CD4-positive, alpha-beta T cell treated with Interleukin-17A for 1 hour (primary cell): ENCODE measurements around the gene NUP210L.

Experiments used
- DNase-seq: peaks from one replicate; pipeline ENCODE4 v3.0.0-alpha.2; 2020

The NUP210L gene

DNA sequence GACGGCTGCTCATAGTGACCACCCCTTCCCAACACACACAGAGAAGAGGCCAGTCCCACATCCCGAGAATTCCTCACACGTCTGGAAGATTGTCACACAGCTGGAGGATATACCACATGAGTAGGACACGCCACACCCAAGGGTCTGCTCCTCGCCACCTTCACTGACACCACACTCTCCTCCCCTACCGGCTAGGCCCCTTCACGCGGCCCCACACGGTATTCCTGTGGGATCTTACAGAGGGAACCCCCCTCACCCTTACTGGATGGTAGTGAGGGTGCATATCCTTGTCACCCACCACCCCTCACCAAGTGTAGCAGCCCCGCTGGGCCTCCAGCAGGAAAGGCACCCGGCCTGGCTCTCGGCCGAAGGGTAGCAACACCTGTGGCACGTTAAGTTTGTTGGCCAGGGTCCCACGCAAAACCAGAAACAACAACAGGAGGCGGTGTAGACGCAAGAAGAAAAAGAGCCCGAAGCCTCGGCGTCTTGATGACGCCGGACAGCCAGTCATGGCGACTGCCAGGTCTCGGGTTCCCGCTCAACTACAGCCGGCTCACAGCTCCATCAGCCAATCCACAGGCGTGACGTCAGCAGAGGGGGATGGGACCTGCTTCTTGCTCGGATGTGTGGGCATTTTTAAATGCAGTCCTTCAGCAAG, at the start of gene NUP210L:
Gene NUP210L, minus strand, starts transcription at position 540 of the 658 bp plus-strand sequence.
- DNase-seq, result no peak

- DNase-seq, result no peak
These were observed 44.6 kb upstream of the NUP210L start for GRCh38 chr1:154199563-154199879.

DNA sequence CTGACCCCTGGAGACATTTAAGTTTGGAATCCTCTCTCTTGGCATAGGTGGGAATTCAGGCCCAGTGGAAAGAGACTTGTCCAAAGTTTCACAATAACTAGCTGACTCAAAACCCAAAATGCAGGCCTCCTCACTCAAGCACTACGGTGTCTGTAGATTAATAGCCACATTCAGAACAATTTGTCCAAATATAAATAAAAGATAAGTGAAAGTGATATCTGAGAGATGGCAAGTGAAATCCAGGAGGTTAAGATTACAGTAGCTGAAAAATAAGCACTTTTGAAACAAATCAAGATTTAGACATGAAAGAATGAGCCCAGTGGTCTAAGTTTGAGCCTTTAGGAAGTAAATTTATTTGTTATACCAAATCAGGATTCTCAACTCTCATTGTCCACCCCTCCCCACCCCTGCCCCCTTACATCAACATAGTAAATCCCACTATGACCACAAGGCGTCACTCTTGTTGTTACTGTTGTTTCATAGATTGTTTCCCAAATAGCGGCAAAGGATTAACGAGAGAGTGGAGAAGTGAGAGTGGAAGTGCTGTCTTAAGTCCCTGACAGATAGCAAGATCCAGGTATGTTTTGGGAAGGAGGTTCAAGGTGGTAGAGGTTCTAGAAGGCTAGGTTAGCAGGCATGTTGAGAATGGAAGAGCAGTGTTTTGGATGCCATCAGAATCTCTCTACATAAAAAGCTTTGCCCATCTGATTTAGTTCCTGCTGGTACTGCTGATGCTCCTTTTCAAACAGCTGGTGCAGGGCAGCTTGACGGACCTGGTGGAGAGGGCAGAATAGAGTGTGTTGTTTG, 44.1 kb upstream of the NUP210L start:
- DNase-seq, result peak; percentile 76

- no peak for DNase-seq
These were observed 38.9 kb upstream of the NUP210L start for GRCh38 chr1:154193821-154194220.

DNA sequence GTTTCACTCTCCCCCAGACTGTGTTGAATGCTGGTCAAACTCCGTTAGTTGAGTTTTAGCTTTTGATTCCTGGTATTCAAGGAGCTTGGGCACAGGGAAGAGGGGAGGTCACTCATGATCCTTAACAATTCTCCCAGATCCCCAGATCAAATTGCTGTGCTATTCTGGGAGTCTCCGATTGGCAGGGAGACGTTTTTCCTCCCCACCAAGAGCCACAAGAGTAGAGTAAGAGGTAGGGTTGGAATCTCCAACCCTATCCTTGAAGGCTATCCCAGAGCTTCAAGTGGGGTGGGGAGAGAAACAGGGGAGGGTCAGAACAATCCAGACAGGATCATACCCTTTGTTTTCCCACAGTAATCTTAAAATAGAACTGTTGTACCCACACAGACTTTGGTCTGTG, 37.6 kb upstream of the NUP210L start:
- DNase-seq, result no peak

GRCh38 chr1:154191990-154192461, 37.2 kb upstream of the NUP210L start, which contains the start of gene TPM3:
TSS of gene TPM3 (minus strand) at chr1:154192100. CDS start at chr1:154192018, 82 bp downstream.
- DNase-seq, result no peak

DNA sequence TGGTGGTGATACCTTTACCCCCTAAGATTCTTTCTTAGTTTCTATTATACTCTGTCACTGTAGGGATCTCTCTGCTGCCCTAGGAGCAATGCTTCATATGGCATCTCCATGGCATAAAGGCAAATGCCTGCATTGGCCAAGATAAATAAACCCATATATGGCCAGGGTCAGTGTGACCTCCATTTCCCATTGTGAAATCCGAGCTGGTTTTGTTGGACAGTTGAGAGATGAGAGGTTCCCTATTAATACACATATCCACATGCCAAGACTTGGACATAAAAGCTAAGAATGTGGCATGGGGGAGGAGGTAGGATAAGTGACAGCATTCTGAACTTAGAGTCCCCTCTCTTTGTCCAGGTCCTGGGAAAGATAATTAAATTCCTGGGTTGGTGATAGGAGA, 35.7 kb upstream of the NUP210L start:
- no peak for DNase-seq

DNA sequence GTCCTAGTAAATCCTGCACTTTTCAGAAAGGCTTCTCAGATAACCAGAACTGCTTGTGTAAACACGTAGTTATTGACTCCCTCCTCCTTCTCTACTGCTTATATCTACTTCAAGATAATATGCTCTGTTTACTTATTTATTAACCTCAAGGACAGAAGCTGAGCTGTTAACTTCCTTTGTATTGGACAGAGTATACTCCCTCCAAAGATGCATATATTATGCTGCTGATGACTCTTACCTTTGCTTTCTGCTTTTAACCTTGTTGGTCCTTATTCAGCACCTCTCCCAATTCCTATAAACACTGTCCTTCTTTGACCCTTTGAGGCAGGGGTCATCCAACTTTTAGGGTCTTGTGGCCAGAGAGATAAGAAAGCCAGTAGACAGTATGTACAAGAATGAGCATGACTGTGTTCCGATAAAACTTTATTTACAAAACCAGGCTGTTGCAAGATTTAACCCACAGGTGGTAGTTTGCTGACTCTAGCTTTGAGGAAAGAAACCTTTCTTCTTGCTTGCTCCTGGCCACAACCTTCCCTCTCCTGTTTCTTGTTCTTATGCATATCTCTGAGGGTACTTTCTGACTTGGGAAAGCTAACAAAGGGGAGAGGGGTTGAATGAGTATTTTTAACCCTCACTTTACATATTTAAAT, 32.1 kb upstream of the NUP210L start:
- no peak for DNase-seq

- DNase-seq, result peak; percentile 80
These were observed 31.3 kb upstream of the NUP210L start for GRCh38 chr1:154186177-154186576.

- peak; percentile 93 for DNase-seq
These were observed 28.4 kb upstream of the NUP210L start for GRCh38 chr1:154183046-154183915.

DNA sequence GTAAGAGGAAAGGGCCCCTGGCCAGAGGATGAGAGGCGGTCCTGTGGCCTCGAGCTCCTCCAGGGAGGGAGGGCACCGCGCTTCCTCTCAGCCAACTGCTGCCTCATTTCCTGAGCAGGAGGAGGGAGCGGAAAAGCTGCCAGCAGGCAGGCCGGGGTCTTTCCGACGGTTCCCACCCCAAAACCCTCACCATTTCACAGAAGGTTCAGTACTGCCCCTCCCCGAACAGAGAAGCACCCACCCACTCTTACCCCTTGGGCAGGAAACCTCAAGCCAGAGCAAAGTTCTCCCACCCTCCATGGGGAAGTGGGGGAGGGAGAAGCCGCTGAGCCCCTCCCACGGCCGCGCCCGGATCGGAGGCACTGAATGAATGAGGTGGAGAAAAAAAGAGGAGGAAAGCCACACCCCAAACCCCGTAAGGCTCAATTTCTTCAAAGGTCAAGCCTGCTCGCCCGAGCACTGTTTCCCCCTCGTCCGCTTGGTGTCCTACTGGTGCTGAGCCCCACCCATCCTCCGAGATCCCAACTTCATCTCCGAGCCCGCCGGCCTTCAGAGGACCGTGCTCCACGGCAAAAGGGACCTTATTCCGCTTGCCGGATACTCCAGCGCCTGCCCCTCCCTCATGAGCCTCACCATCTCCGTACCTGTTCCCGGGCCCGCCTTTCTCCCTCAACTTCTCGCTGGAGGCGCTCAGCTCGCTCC, 27.6 kb upstream of the NUP210L start:
- peak; percentile 82 for DNase-seq

DNA sequence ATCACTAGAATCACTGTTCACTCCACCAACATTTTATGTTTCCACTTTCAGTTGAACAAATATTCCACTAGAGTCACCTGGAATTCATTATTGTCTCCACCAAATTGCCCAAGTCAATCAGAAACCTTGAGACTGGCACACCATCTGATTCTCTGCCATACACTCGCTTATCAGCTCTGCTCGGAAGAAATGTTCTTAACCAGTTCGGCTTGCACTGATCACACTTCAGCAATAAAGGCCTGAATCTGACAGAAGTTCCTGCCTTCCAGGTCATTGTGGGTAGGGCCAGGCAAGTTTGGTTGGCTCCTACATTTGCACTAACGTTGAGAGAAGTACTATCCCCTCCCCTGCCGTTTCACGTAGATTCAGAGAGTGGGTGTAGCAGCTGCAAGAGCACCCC, 27.1 kb upstream of the NUP210L start:
- no peak for DNase-seq

DNA sequence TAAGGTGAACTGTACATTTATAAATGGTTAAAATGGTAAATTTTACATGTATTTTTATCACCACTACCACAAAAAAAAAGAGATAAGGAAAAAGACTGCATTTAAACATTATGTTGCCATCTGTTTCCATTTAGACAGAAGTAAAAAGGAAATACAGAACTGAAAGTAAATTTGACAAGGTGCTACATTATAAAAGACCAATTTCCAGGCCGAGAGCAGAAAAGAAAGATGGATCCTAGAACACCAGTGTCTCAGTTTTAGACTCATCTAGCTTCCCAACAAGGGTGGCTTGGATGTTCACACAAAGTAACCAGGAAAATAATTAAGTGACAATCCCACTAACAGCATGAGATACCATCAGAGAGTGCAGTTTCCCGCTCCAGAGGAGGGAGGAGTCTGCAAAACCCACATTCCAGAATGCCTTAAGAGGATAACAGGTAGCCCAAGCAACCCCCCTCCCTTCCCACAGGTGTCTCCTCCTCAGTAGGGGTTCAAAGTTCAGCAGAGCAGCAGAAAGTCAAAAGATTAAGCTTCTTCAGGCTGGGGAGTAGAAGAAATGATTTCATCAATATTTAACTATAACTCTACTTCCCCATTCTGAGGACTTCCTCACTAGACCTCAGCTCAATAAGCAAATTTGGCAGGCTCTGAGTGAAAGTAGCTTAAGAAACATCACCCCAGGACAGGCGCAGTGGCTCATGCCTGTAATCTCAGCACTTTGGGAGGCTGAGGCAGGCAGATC, 25.2 kb upstream of the NUP210L start:
- DNase-seq, result peak; percentile 19

DNA sequence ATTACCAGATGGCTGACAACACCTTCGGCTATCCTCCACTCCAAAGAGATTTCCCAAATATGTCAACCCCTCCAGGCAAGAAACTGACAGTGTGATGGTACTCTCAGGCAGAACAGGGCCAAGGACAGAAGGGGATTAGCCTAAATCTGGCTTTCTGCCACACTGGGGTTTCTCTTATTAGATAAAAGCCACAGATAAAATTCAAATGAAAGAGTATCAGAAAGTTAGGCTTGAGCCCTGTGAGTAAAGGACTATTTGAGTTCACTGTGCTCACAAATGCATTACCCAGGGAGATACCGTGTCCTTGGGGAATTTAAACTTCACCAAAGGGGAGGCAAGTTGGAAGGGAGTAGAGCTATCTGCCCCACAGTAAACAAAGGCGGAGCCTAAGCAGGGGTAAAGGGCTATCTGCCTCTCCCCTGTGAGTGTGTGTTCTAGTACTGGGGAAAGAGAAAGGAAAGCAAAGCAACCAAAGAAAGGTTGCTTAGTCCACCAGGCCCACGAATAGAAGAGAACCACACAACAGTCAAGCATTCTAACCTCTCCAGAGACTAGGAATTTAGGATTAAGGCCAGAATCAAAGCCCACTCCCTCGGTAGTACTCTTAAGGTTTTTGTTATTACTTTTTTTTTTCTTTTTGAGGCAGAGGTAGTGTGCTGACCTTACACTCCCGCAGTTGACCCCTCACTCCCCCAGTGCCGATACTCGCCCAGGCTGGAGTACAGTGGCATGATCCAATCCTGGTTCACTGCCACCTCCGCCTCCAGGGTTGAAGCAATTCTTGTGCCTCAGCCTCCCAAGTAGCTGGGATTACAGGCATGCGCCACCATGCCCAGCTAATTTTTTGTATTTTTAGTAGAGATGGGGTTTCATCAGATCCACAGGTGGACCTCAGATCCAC, 24.3 kb upstream of the NUP210L start:
- no peak for DNase-seq

- no peak for DNase-seq
These were observed 23.1 kb upstream of the NUP210L start for GRCh38 chr1:154178013-154178412.

- DNase-seq, result no peak
These were observed 21.5 kb upstream of the NUP210L start for GRCh38 chr1:154176337-154176736.

DNA sequence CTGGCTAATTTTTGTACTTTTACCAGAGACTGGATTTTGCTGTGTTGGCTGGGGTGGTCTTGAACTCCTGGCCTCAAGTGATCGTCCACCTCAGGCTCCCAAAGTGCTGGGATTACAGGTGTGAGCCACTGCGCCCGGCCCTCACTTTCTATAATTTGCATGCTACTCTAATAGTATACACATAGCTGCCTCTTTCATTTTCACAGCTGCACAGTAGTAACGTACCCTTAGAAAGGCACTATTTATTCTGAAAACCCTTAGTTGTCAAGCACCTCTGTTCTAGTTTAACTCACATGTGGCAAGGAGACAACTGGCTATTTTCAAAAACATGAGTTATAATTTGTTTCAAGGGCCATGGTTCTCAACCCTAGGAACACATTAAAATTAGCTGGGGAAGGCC, 19.8 kb upstream of the NUP210L start:
- no peak for DNase-seq

DNA sequence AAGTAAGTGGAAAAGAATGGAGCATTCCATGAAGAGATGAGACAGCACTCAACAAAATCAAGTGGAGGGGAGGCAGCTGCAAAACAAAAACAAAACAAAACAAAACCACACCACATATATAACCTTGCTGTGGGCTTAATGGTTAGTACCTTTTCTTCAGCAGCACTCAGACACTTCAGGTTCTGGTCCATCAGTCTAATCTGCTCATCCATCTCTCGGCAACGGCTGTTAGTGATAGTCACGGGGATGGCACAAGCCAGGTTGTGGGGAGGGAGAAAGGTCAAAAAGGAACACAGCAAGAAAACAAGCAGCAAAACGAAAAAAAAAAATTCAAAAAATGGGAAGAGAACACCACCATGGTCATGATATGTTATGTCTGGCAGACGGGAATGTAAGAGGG, 17.0 kb upstream of the NUP210L start:
- no peak for DNase-seq

DNA sequence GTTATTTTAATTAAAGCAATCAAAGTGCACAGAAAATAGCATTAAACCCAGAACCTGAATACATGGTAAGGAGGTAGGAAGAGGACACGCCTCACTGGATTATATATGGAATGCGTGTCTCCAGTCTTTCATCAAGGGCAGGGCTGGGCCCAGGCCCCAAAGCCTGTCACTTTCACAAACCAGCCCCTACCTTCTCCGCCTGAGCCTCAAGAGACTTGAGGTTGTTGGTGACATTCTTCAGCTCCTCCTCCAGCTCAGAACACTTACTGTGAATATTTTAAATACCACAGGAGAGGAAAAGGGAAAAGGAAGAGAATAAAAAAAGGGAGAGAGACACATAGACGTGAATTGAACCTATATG, 16.3 kb upstream of the NUP210L start:
- no peak for DNase-seq

DNA sequence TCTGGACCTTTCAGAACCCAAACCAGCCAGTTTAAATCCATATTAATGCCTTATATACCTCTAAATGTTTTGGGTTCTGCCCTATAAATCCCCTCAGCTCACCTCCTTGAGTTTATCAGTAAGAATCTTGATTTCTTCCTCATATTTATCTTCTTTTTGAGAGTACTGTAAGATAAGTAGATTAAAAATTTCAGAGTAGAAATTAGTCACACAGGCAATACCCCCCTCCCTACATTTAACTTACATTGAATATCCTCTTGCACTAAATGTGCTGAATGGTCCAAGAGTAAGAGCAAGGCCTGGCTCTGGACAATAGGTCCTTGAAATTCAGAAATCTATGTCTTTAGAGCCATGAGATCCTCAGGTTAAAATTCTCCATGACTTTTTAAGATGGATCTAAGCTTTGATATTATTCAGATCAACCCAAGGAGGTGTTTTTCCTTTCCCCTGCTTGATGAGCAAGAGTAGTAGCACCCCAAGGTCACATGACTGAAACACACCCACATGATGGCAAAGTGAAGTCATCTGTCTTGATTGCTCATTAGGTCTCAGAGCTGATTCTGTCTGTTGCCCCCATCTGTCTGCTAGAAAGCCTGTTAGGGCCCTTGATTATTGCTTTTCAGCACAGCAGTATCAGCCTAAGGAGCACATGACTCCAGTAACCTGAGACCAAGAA, 15.8 kb upstream of the NUP210L start:
- no peak for DNase-seq
